Bronchial epithelial cell (primary cell): ENCODE results near the gene CLEC11A. TPM values are rescaled to one million over a fixed set of nuclear protein-coding genes. Genes with fewer than 3 reads are reported as not detected.

Experiments used
- DNase-seq: peaks from one replicate; pipeline ENCODE4 v3.0.0-alpha.2; 2010; ENCODE audit warnings: low read depth
- FAIRE-seq: peaks from 2 replicates; lab custom pipeline; 2011; peaks lifted over from hg19 to GRCh38; lab: Jason Lieb, UNC
- H3K27me3 ChIP-seq: 2 replicates; pipeline ENCODE4 v1.5.1; 2011; ENCODE audit warnings: low read length; ENCODE audit not compliant: control insufficient read depth, insufficient read depth
- H3K36me3 ChIP-seq: 2 replicates; pipeline ENCODE4 v1.5.1; 2011; ENCODE audit warnings: low read length; ENCODE audit not compliant: control insufficient read depth, insufficient read depth
- H3K4me3 ChIP-seq: 2 replicates; pipeline ENCODE4 v1.5.1; 2011; ENCODE audit warnings: mild to moderate bottlenecking, low read depth, low read length, control low read depth
- total RNA-seq: library from RNA; depleted of rRNA; stranded (reverse); fragments of >200 nt; gene quantifications from 2 replicates; pipeline ENCODE4 v1.2.1, GENCODE V29; 2014
- TF ChIP-seq, protein P1 (sequence below): IDR thresholded peaks from 2 replicates; pipeline ENCODE4 v1.5.1; 2011; ENCODE audit warnings: mild to moderate bottlenecking, moderate library complexity, low read length, control low read depth, inconsistent platforms; ENCODE audit not compliant: insufficient read depth, severe bottlenecking

Gene CLEC11A
- total RNA-seq, 1 donor from 2014 or later, result 0.26 TPM

DNA sequence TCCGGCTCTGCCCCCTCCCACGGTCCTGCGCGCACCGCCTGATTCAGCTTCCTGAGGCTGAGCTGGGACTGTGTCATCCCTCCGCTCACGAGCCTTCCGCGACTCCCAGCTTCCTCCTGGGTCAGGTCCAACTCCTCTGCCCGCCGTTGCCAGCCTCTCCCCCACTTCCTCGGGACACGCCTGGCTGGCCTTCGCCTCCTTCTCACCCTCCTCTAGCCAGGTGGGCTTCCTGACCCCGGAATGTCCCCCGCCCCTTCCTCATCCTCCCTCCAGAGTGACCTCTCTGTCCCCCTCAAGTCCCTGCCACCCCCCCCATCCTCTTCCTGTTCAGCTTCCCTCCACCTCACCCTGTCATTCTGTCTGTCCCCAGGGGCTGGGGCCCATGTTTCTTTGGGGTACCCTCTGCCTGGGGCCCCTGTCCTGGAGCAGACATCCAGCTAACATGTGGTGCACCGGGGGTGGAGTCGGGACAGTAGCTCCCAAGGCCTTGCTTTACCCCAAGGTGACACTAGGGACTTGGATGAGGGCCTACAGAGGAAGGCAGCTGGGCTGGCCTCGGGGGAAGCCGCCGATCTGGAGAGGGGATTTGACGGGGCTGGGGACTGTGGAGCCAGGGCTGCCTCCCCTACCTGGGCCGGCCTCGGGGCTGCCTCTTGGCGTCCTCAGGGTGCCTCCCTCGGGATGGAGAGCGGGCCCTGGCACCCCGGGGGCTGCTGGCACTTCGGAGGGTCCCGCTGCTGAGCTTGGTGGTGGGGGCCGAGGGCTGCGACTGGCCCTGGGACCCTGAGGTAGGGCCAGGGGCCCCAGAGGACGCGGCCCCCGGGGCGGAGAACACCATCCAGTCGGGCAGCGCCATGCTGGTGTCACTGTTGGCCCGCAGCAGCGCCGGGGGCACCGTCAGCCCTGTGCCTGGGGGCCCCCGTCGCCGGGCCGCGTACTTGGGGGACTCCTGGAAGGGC, 20.0 kb upstream of the CLEC11A start:
- H3K27me3 ChIP-seq, result no peaks in the 10 kb centered on the region
- DNase-seq (no peak), FAIRE-seq (no peak)
- no peaks in the 10 kb centered on the region for H3K36me3 ChIP-seq
- TF ChIP-seq, protein P1, sequence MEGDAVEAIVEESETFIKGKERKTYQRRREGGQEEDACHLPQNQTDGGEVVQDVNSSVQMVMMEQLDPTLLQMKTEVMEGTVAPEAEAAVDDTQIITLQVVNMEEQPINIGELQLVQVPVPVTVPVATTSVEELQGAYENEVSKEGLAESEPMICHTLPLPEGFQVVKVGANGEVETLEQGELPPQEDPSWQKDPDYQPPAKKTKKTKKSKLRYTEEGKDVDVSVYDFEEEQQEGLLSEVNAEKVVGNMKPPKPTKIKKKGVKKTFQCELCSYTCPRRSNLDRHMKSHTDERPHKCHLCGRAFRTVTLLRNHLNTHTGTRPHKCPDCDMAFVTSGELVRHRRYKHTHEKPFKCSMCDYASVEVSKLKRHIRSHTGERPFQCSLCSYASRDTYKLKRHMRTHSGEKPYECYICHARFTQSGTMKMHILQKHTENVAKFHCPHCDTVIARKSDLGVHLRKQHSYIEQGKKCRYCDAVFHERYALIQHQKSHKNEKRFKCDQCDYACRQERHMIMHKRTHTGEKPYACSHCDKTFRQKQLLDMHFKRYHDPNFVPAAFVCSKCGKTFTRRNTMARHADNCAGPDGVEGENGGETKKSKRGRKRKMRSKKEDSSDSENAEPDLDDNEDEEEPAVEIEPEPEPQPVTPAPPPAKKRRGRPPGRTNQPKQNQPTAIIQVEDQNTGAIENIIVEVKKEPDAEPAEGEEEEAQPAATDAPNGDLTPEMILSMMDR, result no peak
- H3K4me3 ChIP-seq, result no peak overlapping the region

DNA sequence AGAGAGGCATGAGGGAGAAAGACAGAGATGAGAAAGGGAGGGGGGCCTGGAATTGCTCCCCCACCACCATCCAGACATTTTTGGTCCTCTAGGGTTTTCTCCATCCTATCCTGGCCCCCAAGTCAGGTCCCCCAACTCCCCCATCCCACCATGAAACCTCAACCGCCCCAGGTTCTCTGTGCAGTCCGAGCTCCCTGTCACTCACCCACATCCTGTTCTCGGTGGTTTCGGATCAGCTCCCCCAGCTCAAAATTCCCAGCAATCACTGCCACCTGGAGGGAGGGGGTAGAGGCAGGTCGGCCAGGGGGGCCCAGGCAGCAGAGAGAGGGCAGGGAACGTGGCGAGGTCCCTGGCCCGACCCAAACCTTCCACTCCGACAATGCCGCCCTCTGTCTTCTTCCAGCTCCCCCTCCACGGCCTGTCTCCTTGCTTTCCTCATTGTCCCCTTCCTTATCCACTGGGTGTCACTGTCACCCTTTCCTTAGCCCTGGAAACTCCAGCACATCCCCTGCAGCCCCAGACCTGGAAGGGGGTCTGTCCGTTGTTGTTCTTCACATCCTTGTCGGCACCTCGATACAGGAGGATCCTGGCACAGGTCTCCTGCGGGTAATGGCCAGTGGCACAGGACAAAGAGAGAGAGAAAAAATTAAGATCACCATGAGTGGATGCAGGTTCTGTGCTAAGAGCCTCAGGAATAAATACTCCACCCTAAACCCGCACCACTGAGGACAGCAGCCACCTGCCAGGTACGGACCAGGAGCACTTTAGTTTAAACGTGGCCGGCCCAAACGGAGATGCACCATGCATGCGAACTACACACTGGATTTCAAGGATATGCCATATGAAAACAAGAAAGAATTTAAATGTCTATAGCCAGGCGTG, 19.0 kb upstream of the CLEC11A start:
- FAIRE-seq, result no peak
- DNase-seq, result no peak
- Histone ChIP-seq H3K4me3 (no peak overlapping the region), H3K27me3 (no peaks in the 10 kb centered on the region), H3K36me3 (no peaks in the 10 kb centered on the region)
- TF ChIP-seq, protein P1, result no peak

DNA sequence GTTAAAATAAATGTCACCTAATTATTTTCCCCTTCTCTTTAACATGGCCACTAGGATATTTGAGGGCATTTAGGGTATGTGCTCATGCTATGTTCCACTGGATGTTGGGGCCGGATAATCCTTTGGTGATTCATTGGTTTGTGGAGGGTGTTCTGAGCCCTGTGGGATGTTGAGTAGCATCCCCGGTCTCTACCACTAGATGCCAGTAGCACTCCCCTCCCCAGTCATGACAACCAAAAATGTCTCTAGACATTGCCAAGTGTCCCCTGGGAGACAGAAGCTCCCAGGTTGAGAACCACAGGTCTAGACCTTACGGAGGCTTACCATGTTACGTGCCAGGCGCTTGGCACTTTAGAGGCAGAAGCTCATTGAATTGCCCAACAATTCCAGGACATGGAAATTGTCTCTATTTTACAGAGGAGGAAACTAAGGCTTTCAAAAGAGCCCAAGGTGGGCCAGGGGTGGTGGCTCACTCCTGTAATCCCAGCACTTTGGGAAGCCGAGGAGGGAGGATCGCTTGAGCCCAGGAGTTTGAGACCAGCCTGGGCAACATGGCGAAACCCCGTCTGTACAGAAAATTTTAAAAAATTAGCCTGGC, 17.6 kb upstream of the CLEC11A start:
- peak; percentile 38 for DNase-seq
- peak; percentile 23 for FAIRE-seq
- Histone ChIP-seq H3K4me3 (no peak overlapping the region), H3K36me3 (no peaks in the 10 kb centered on the region), H3K27me3 (no peaks in the 10 kb centered on the region)
- TF ChIP-seq, protein P1, result peak; percentile 56

DNA sequence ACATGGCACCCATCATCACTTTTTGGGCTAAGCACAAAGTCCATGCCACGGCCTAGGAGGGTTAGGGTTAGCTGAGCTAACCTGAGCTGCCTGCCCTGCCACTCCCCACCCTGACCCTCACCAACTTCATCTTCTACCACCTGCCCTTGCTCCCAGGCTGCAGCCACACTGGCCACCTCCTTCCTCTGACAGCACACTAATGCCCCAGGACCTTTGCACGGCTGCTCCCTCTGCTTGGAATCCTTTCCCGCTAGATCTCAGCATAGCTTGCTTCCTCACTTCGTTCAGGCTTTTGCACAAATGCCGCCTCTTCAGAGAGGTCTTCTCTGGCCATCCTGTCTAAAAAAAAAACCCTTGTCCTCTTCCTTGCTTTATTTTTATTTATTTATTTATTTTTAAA, 16.8 kb upstream of the CLEC11A start:
- no peaks in the 10 kb centered on the region for H3K27me3 ChIP-seq
- FAIRE-seq, result no peak
- DNase-seq, result no peak
- no peak overlapping the region for H3K4me3 ChIP-seq
- H3K36me3 ChIP-seq, result no peaks in the 10 kb centered on the region
- TF ChIP-seq, protein P1, result no peak

DNA sequence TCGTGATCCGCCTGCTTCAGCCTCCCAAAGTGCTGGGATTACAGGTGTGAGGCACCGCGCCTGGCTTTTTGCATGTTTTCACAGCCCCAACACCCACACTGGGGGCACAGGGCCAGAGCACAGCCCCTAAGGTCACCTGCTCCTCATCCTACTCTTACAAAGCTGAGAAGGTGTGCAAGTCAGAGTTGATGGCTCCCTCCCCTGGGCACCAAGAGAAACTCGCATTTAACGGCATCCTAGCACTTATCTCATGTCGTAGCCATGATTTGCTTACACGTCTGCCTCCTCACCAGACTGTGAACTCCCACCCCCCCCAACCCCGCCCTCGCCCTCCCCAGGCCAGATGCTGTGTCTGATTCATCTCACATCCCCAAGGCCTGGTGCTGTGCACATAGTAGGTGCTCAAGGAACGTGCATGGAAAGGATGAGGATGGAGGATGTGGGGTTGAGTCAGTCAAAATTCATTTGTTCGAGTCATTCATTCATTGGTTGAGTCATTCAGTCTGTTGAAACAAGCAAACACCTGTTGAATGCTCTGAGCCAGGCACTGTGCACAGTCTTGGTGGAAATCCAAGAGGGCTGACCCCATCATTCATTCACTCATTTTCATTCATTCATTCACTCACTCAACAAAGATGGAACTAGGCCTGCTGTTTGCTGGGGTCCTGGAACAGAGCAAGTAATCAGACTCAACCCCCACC, 14.8 kb upstream of the CLEC11A start:
- H3K4me3 ChIP-seq, result no peak overlapping the region
- TF ChIP-seq, protein P1, result no peak
- DNase-seq (no peak), FAIRE-seq (peak; percentile 58)
- H3K36me3 ChIP-seq, result no peaks in the 10 kb centered on the region
- no peaks in the 10 kb centered on the region for H3K27me3 ChIP-seq
